Activated CD4-positive, alpha-beta T cell treated with anti-CD3 and anti-CD28 coated beads, Interleukin-2, Interleukin-4, amounts not matched to agents 100 ng/mL and 50 ng/mL, durations not matched to agents 16 hours and 8 hours (primary cell): ENCODE results near the gene PCDH9.
"Not testable (repeated sequence)": the region's sequence is repeated elsewhere in the genome, so short reads cannot be mapped to it uniquely, and the experiment has no call there.

ENCODE experiments used
- DNase-seq: peaks from one replicate; pipeline ENCODE4 v3.0.0-alpha.2; 2020; ENCODE audit warnings: low spot score

PCDH9 gene

GRCh38 chr13:66835040-66835628 lies 395.0 kb downstream of the PCDH9 start:
- no peak for DNase-seq

GRCh38 chr13:66830940-66831716 lies 399.0 kb downstream of the PCDH9 start:
- no peak for DNase-seq

GRCh38 chr13:66829803-66830202 lies 400.3 kb downstream of the PCDH9 start:
- DNase-seq = no peak

- no peak for DNase-seq
Observed at GRCh38 chr13:66826398-66826797, 403.7 kb downstream of the PCDH9 start.

- DNase-seq = no peak
Observed at GRCh38 chr13:66821551-66821950, 408.6 kb downstream of the PCDH9 start.

GRCh38 chr13:66811455-66811854 lies 418.7 kb downstream of the PCDH9 start:
- no peak for DNase-seq

GRCh38 chr13:66809485-66809884 lies 420.7 kb downstream of the PCDH9 start:
- no peak for DNase-seq

GRCh38 chr13:66807251-66807650 lies 422.9 kb downstream of the PCDH9 start:
- DNase-seq = no peak

GRCh38 chr13:66805657-66806056 lies 424.5 kb downstream of the PCDH9 start:
- DNase-seq = no peak

GRCh38 chr13:66803808-66804456 lies 426.2 kb downstream of the PCDH9 start:
- no peak for DNase-seq

GRCh38 chr13:66803013-66803807 lies 426.9 kb downstream of the PCDH9 start:
- no peak for DNase-seq

- no peak for DNase-seq
Observed at GRCh38 chr13:66795636-66796035, 434.5 kb downstream of the PCDH9 start.

- no peak for DNase-seq
Observed at GRCh38 chr13:66794340-66795031, 435.6 kb downstream of the PCDH9 start.

GRCh38 chr13:66790861-66791260 lies 439.3 kb downstream of the PCDH9 start:
- no peak for DNase-seq

- no peak for DNase-seq
Observed at GRCh38 chr13:66781241-66781640, 448.9 kb downstream of the PCDH9 start.

GRCh38 chr13:66780814-66781213 lies 449.3 kb downstream of the PCDH9 start:
- DNase-seq = no peak

GRCh38 chr13:66778461-66778860 lies 451.7 kb downstream of the PCDH9 start:
- DNase-seq = no peak

- no peak for DNase-seq
Observed at GRCh38 chr13:66775196-66775595, 454.9 kb downstream of the PCDH9 start.

GRCh38 chr13:66774046-66774445 lies 456.1 kb downstream of the PCDH9 start:
- no peak for DNase-seq

GRCh38 chr13:66765559-66765958 lies 464.6 kb downstream of the PCDH9 start:
- DNase-seq = no peak

GRCh38 chr13:66760678-66761077 lies 469.5 kb downstream of the PCDH9 start:
- DNase-seq = not testable (repeated sequence)

GRCh38 chr13:66759919-66760318 lies 470.2 kb downstream of the PCDH9 start:
- no peak for DNase-seq
